ENCODE data around the gene BBX.

- TF ChIP-seq CTCF (IDR thresholded peaks at IDR 0.05) (no peak), POLR2A (IDR thresholded peaks at IDR 0.05) (no peak), EP300 (IDR thresholded peaks at IDR 0.05) (no peak)
Observed at GRCh38 chr3:107596639-107597038, 73.9 kb downstream of the BBX start.

All from upper lobe of left lung (tissue), 4 donors.